Activated CD4-positive, alpha-beta T cell treated with anti-CD3 and anti-CD28 coated beads, Interleukin-2, amount 50 U/mL, for 48 hours (primary cell): ENCODE results near the gene IPP.
"Not testable (repeated sequence)": the region's sequence is repeated elsewhere in the genome, so short reads cannot be mapped to it uniquely, and the experiment has no call there.

ENCODE experiments used
- DNase-seq, 2 experiments: peaks; one replicate each; pipeline ENCODE4 v3.0.0-alpha.2; 2020

IPP gene

DNA sequence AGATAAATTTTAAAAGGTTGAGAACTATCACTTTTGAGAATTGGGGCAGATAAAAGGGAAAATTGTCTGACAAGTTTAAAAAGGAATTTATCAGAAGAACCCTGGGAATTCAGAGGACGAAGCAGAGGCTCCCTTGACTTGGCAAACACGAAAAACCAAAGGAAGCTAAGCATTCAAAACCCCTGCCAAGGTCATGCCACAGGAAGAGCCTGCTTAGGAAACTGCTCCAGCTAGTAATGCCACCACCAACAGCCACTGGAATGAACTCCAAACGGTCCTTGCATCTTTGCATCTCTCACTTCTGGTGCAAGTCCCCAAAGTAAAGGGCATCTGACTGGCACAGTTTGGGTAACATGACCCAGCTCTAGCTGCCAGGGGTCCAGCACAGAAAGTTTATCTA lies 71.3 kb downstream of the IPP start:
- no peak for DNase-seq

GRCh38 chr1:45678489-45678888 lies 72.0 kb downstream of the IPP start:
- DNase-seq = no peak

- no peak for DNase-seq
Observed at GRCh38 chr1:45677751-45678245, 72.7 kb downstream of the IPP start.

DNA sequence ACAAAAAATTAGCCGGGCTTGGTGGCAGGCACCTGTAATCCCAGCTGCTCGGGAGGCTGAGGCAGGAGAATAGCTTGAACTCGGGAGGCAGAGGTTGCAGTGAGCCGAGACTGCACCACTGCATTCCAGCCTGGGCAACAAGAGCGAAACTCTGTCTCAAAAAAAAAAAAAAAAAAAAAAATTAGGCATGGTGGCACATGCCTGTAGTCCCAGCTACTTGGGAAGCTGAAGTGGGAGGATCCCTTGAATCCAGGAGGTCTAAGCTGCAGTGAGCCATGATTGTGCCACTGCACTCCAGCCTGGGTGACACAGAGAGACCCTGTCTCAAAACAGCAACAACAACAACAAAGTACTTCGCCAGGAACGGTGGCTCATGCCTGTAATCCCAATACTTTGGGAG lies 73.9 kb downstream of the IPP start:
- DNase-seq = not testable (repeated sequence)

DNA sequence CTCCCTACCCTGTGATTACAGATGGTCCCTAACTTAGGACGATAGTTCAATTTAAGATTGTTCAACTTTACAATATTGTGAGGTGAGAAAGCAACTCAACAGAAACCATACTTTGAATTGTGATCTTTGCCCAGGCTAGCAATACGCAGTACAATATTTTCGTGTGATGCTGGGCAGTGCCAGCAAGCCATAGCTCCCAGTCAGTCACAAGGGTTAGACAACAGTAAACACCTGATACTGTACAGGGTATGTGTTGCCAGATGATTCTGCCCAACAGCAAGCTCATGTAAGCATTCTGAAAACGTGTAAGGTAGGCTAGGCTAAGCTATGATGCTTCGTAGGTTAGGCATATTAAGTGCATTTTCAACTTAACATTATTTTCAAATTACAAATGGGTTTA lies 76.0 kb downstream of the IPP start:
- DNase-seq = no peak

- no peak for DNase-seq
Observed at GRCh38 chr1:45673956-45674355, 76.5 kb downstream of the IPP start.

- DNase-seq = no peak
Observed at GRCh38 chr1:45669859-45670655, 80.4 kb downstream of the IPP start.

- no peak for DNase-seq
Observed at GRCh38 chr1:45669379-45669778, 81.1 kb downstream of the IPP start.

- no peak for DNase-seq
Observed at GRCh38 chr1:45668526-45668925, 81.9 kb downstream of the IPP start.

- no peak for DNase-seq
Observed at GRCh38 chr1:45667321-45668111, 82.9 kb downstream of the IPP start.

- DNase-seq = no peak
Observed at GRCh38 chr1:45666836-45667235, 83.6 kb downstream of the IPP start.

- no peak for DNase-seq
Observed at GRCh38 chr1:45660336-45660735, 90.1 kb downstream of the IPP start.

- no peak for DNase-seq
Observed at GRCh38 chr1:45659222-45659621, 91.2 kb downstream of the IPP start.

DNA sequence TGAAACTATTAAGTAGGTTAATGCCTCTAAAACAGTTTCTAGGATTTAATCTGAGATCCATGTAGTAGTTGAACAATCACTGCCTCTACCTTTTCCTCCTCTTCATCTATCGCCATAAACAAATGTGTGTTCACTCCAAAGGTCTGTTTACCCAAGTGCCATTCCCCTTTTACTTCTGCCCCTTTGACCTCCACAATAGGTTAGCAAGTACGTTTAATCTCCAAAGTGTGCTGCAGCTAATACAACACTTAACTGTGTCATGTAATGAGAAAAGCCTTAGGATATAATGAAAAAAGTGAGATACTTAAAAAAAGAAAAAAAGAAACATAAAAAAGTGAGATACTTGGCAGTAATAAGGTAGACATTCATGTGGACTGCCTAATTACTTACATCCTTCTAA lies 92.3 kb downstream of the IPP start:
- DNase-seq = no peak

DNA sequence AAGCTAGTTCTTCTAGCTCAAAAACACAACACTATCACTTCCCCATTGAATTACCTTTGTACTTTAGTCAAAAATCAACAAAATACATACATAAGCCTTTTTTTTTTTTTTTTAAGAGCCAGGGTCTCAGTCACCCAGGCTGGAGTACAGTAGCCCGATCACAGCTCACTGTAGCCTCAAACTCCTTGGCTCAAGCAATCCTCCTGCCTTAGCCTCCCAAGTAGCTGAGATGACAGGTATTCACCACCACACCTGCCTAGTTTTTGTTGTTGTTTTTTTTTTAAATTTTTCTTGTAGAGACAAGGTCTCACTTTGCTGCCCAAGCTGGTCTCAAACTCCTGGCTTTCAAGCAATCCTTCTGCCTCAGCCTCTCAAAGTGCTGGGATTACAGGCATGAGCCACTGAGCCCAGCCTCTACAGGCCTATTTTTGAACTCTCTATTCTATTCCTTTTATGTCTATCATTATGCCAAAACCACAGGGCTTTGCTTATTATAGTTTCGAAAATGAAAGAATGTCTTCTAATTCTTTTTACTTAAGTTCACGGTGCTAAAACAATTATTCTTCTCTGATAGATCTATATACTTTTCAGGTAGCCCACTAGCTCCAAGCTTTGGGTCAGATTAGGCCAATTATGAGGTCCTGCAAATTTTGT lies 93.8 kb downstream of the IPP start:
- DNase-seq = no peak

DNA sequence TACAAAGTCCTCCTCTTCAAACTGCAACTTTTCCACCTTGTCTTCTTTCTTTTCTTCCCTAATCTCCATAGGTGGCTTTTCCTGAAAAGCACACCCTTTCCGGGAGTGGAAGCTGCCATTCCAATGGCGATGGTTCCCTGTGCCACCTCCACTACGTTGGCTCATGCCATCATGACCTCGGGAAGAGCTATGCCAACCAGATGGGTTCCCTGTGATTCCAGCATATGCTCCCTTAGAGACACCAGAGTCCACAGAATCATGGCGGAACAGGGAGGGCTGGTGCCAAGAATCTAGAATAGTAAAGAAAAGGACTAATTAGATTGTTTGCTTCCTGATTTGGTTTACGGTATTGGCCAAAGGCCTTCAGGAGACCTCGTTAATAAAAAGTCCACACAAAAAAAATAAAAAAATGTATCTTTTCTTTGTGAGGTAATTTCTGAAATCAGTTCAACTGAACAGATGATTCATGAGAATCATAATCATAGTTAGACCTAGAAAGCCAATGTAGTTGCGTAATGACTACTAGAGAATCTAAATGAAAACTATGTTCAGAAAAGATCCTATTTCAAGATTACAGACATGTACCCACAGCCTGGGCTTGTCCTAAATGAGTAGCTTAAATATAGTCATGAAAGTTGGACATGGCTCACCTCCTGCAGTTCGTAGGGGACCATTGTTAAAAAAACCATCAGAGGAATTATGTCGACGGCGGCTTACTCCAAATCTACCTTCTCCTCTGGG lies 95.7 kb downstream of the IPP start:
- peak in 1 of 2 experiments; percentile 10 for DNase-seq
